HG02981 (cell line): ENCODE measurements around the gene PPP3CA.
"Not testable (repeated sequence)": the region's sequence is repeated elsewhere in the genome, so short reads cannot be mapped to it uniquely, and the experiment has no call there.

Experiments
- ATAC-seq: cut with Tn5 transposase; IDR thresholded peaks from one replicate; pipeline ENCODE4 v1.9.1; 2021; ENCODE audit warnings: mild to moderate bottlenecking, moderate library complexity; ENCODE audit not compliant: unreplicated experiment

The PPP3CA gene

GRCh38 chr4:101020956-101021355 is 326.4 kb downstream of the PPP3CA start:
- peak; percentile 46 for ATAC-seq

- ATAC-seq: peak; percentile 59
Measured at GRCh38 chr4:101019941-101020401, 327.4 kb downstream of the PPP3CA start.

- ATAC-seq: no peak
Measured at GRCh38 chr4:101019313-101019712, 328.0 kb downstream of the PPP3CA start.

- ATAC-seq: peak; percentile 52
Measured at GRCh38 chr4:101018836-101019235, 328.5 kb downstream of the PPP3CA start.

GRCh38 chr4:101014417-101014816 is 332.9 kb downstream of the PPP3CA start:
- peak; percentile 35 for ATAC-seq

- no peak for ATAC-seq
Measured at GRCh38 chr4:101010987-101011386, 336.3 kb downstream of the PPP3CA start.

- ATAC-seq: peak; percentile 53
Measured at GRCh38 chr4:101009471-101009870, 337.9 kb downstream of the PPP3CA start.

- no peak for ATAC-seq
Measured at GRCh38 chr4:101008503-101008902, 338.8 kb downstream of the PPP3CA start.

GRCh38 chr4:101005659-101006058 is 341.7 kb downstream of the PPP3CA start:
- ATAC-seq: no peak

GRCh38 chr4:101000496-101000895 is 346.8 kb downstream of the PPP3CA start:
- no peak for ATAC-seq

- no peak for ATAC-seq
Measured at GRCh38 chr4:100995671-100996070, 351.7 kb downstream of the PPP3CA start.

- not testable (repeated sequence) for ATAC-seq
Measured at GRCh38 chr4:100995002-100995401, 352.3 kb downstream of the PPP3CA start.

GRCh38 chr4:100991332-100992069 is 355.8 kb downstream of the PPP3CA start:
- not testable (repeated sequence) for ATAC-seq

GRCh38 chr4:100989401-100989800 is 357.9 kb downstream of the PPP3CA start:
- ATAC-seq: no peak

- ATAC-seq: no peak
Measured at GRCh38 chr4:100988876-100989275, 358.4 kb downstream of the PPP3CA start.

GRCh38 chr4:100986360-100986868 is 360.9 kb downstream of the PPP3CA start:
- ATAC-seq: no peak

GRCh38 chr4:100985576-100985975 is 361.8 kb downstream of the PPP3CA start:
- ATAC-seq: no peak

GRCh38 chr4:100984901-100985300 is 362.4 kb downstream of the PPP3CA start:
- no peak for ATAC-seq

- ATAC-seq: no peak
Measured at GRCh38 chr4:100983426-100983825, 363.9 kb downstream of the PPP3CA start.

- ATAC-seq: no peak
Measured at GRCh38 chr4:100982345-100982744, 365.0 kb downstream of the PPP3CA start.

GRCh38 chr4:100981447-100982204 is 365.7 kb downstream of the PPP3CA start:
- ATAC-seq: no peak

GRCh38 chr4:100979736-100980135 is 367.6 kb downstream of the PPP3CA start:
- no peak for ATAC-seq
